ENCODE data around the gene LEKR1. TPM values are rescaled to one million over a fixed set of nuclear protein-coding genes. Genes with fewer than 3 reads are reported as not detected.

LEKR1 gene
- total and polyA plus RNA-seq, 2 of the 13 experiments (the other 11 are each of a cell fraction or from before 2014, with no cell fraction given), result 0.49 to 1.5 TPM

- BruUV-seq (replicated peaks), result no TSS peak
- TF ChIP-seq GTF2F1 (IDR thresholded peaks at IDR 0.05; ENCODE audit: low read length), result no peak
- TF ChIP-seq MXD4 (CRISPR knock-in tag; IDR thresholded peaks at IDR 0.05), result no peak
- TF ChIP-seq ZNF547 (CRISPR knock-in tag; IDR thresholded peaks at IDR 0.05), result no peak
- ATAC-seq, result no peak
- FAIRE-seq, result no peak
- ChIA-PET CTCF (ENCODE audit: low intra/inter-chr PET ratio, low total read pairs) (no interaction called here), POLR2A (no interaction called here)
- no peak for DNase-seq (ENCODE audit: low spot score)
- no peaks in the 10 kb centered on the region for H3K27me3 ChIP-seq (ENCODE audit: control insufficient read depth in 1 of 2, insufficient read depth in 2 of 2, low read length in 2 of 2)
- no peak overlapping the region for H3K9ac ChIP-seq (ENCODE audit: insufficient read depth, low read depth, low read length)
- H3K4me3 ChIP-seq (replicated peaks in 1 of 3; ENCODE audit: insufficient read depth in 1 of 3, low read depth in 2 of 3, low read length in 3 of 3), result no peak overlapping the region
- H3K4me1 ChIP-seq (ENCODE audit: insufficient read depth, low read length), result peaks cover 26% of the 10 kb centered on the region
- no peak overlapping the region for H2AFZ ChIP-seq (ENCODE audit: low read length)
- in situ Hi-C loops (cut with HindIII; ENCODE audit: extremely low pct_ligation_motif_present, low pct_unique_long_range_greater_than_20kb) (no loop called here), intact Hi-C loops (cut with micrococcal nuclease; ENCODE audit: unreplicated experiment) (no loop called here)
- no peaks in the 10 kb centered on the region for H3K79me2 ChIP-seq (ENCODE audit: insufficient read depth, low read length)
- no peaks in the 10 kb centered on the region for H4K20me1 ChIP-seq (ENCODE audit: insufficient read depth, low read length)
- H3K27ac ChIP-seq (ENCODE audit: extremely low read length, insufficient read depth, low read length), result no peak overlapping the region
- no peak overlapping the region for H3K4me2 ChIP-seq (ENCODE audit: low read depth, low read length)
- H3K9me3 ChIP-seq (ENCODE audit: low read length), result no peaks in the 10 kb centered on the region
- H3K36me3 ChIP-seq (replicated peaks in 1 of 2; ENCODE audit: control insufficient read depth in 1 of 2, insufficient read depth in 2 of 2, low read length in 2 of 2), result no peaks in the 10 kb centered on the region
Measured at GRCh38 chr3:156836701-156837100, 10.5 kb downstream of the LEKR1 start.

- Histone ChIP-seq H3K4me3 (replicated peaks in 1 of 3; ENCODE audit: insufficient read depth in 1 of 3, low read depth in 2 of 3, low read length in 3 of 3) (no peak overlapping the region), H3K79me2 (ENCODE audit: insufficient read depth, low read length) (no peaks in the 10 kb centered on the region), H3K4me2 (ENCODE audit: low read depth, low read length) (no peak overlapping the region), H3K27ac (ENCODE audit: extremely low read length, insufficient read depth, low read length) (no peak overlapping the region), H3K36me3 (replicated peaks in 1 of 2; ENCODE audit: control insufficient read depth in 1 of 2, insufficient read depth in 2 of 2, low read length in 2 of 2) (no peaks in the 10 kb centered on the region), H3K4me1 (ENCODE audit: insufficient read depth, low read length) (peaks cover 26% of the 10 kb centered on the region), H3K9ac (ENCODE audit: insufficient read depth, low read depth, low read length) (no peak overlapping the region), H4K20me1 (ENCODE audit: insufficient read depth, low read length) (no peaks in the 10 kb centered on the region), H2AFZ (ENCODE audit: low read length) (no peak overlapping the region), H3K9me3 (ENCODE audit: low read length) (no peaks in the 10 kb centered on the region), H3K27me3 (ENCODE audit: control insufficient read depth in 1 of 2, insufficient read depth in 2 of 2, low read length in 2 of 2) (no peaks in the 10 kb centered on the region)
- TF ChIP-seq MAFK (conservative IDR thresholded peaks at IDR 0.05 in 1 of 2, IDR thresholded peaks at IDR 0.05 in 1 of 2; ENCODE audit: low read length in 2 of 2) (0 out of 4 replicates have a peak, but pooled peaks of 1 of the 2 experiments have one; percentile 3), SCMH1 (CRISPR knock-in tag; IDR thresholded peaks at IDR 0.05; ENCODE audit: borderline replicate concordance) (no peak)
- intact Hi-C loops (cut with micrococcal nuclease; ENCODE audit: unreplicated experiment), result no loop called here
- DNase-seq (ENCODE audit: low spot score), result no peak
- ChIA-PET CTCF (ENCODE audit: low intra/inter-chr PET ratio, low total read pairs) (no interaction called here), POLR2A (no interaction called here)
- no TSS peak for BruUV-seq (replicated peaks)
- 29% methylated on average over 5 of the region's 5 CpGs for WGBS (ENCODE audit: low lambda C conversion rate)
- in situ Hi-C loops (cut with HindIII; ENCODE audit: extremely low pct_ligation_motif_present, low pct_unique_long_range_greater_than_20kb), result no loop called here
- no peak for ATAC-seq
- no peak for FAIRE-seq
Measured at GRCh38 chr3:156837115-156837514, 11.0 kb downstream of the LEKR1 start.
